GM18520 (cell line): ENCODE measurements around the gene LRRC43.
A peak's percentile ranks its signal among the peaks of the same experiment; 100 is the strongest.

ENCODE experiments used
- ATAC-seq: cut with Tn5 transposase; IDR thresholded peaks from one replicate; pipeline ENCODE4 v1.9.1; 2021; ENCODE audit not compliant: unreplicated experiment

Gene LRRC43

GRCh38 chr12:122225683-122226365, 42.9 kb downstream of the LRRC43 start, which contains the start of gene DIABLO:
DIABLO (minus strand) TSS chr12:122226052; CDS start chr12:122226014, 38 bp downstream.
- ATAC-seq: peak; percentile 80

DNA sequence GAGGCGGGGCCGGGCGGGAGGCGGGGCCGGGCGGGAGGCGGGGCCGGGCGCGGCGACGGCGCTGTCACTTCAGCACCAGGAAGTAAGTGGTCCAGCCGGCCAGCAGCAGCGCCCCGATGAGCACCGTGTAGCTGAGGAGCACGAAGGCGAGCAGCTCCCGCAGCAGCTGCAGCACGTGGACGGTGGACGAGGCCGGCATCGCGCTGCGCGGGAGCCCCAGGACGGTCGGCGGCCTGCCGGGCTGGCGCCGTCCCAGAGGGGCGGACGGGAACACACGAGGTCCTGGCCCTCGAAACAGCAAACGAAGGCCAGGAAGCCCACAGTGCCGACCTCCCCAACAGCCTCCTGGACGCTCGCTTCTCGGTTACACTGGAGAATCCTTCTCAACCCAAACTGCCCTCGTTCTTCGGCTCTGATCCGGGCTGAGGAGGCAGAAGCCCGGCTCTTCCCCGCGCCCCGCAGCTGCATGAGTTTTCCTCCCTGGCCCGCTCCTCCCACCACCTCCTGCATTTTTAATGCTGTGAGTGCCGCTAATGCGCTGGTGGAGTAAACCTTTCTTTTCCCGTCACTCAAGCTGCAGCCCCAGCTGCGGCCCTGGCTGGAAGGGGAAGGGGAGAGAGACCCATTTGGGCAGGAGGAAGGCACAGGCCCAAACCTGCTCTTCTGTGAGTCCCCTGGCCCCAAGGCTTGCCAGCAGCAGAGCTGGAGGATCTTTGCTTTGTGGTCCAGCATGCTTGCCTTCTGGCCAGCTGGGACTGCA, 43.6 kb downstream of the LRRC43 start:
- ATAC-seq: no peak

GRCh38 chr12:122227341-122227740, 44.4 kb downstream of the LRRC43 start:
- no peak for ATAC-seq

GRCh38 chr12:122228092-122228491, 45.2 kb downstream of the LRRC43 start:
- ATAC-seq: no peak

DNA sequence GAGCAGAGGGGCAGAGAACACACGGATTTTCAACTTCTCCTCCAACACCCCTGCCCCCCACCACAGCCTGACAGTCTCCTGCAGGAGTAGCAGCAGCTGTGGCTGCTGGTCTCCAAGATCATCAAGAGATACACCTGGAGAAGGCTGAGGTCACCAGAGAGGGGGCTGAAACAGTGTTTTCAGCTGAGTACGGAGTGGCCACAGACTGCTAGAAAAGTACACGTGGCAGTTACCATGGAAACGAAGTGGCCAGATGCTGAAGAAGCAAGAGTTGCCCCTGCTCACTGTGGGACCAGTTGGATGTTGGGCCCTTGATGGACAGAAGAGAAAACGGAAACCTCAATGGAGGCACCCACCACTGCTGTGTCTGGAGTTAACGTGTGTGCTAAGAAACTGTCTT, 47.9 kb downstream of the LRRC43 start:
- ATAC-seq: no peak

- ATAC-seq: no peak
Measured at GRCh38 chr12:122232691-122233090, 49.8 kb downstream of the LRRC43 start.

GRCh38 chr12:122235741-122236140, 52.8 kb downstream of the LRRC43 start:
- no peak for ATAC-seq

DNA sequence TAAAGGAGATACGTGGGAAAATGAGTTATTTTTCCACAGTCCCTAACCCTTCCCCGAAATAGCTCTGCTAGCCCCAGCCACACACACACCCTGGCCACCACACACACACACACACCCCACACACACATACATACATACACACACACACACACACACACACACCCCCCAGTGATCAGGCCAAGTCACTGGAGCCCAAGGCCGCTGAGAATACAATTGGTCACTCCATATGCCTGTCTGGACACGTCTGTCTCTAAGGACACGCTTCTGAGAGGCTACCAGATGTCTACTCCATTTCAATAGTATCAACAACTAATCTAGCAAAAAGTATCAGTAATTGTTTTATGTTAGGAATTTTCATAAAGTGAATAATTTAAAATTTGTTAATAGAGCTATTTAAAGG, 55.9 kb downstream of the LRRC43 start:
- no peak for ATAC-seq

DNA sequence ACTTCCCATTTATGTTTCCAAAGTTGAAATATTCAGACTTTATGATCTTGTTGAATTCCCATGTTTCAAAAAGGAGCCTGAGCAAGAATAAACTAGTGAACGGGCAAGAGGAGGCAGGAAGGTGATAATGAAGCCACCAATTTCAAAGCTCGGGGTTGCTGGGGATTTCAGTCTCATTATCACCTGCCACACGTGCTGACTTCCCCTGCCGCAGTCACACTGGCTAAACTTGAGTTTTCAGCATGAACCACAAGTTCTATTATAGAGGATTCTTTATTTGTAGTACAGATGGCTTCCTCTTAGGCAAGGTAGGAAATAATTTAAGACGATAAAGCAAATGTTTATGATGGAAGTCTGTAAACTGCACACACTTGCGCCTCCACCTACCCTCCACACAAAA, 61.0 kb downstream of the LRRC43 start:
- ATAC-seq: no peak

- ATAC-seq: no peak
Measured at GRCh38 chr12:122244565-122245371, 61.8 kb downstream of the LRRC43 start.

GRCh38 chr12:122245553-122245952, 62.6 kb downstream of the LRRC43 start:
- no peak for ATAC-seq

- ATAC-seq: no peak
Measured at GRCh38 chr12:122250047-122250446, 67.1 kb downstream of the LRRC43 start.

DNA sequence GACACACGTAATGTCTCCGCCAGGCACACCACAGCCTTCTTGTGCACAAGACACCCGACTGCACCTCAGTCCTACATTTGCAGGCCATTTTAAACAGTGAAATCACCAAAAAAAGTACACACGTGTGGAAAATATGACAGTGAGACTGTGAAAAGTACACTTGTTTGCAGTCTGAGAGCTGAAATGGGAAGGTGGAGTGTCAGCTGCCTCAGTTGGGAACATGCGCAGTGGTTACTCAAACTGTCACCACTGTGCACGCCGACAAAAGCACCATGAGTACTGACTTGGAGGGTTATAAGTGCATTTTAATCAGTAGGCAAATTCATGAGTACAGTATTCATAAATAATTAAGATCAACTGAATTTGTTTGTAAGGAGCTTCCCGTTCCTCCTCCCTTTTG, 67.6 kb downstream of the LRRC43 start:
- no peak for ATAC-seq
